ENCODE measurements around the gene C16orf90. TPM values are rescaled to one million over a fixed set of nuclear protein-coding genes. Genes with fewer than 3 reads are reported as not detected.

The C16orf90 gene
- total RNA-seq, 1 experiment from 2014 or later = not detected

GRCh38 chr16:3467182-3467581 is 28.1 kb downstream of the C16orf90 start:
- ChIA-PET CTCF (no interaction called here), POLR2A (ENCODE audit: low non-redundant PET) (no interaction called here)
- Histone ChIP-seq H3K27me3 (replicated peaks; ENCODE audit: insufficient read depth, low read depth, low read length, poor library complexity) (no peaks in the 10 kb centered on the region), H3K4me1 (ENCODE audit: insufficient read depth, low read length, poor library complexity, severe bottlenecking) (no peaks in the 10 kb centered on the region), H3K9me3 (ENCODE audit: low read depth, low read length, poor library complexity, severe bottlenecking) (no peaks in the 10 kb centered on the region), H3K27ac (ENCODE audit: low read depth, low read length, poor library complexity, severe bottlenecking) (no peak overlapping the region), H3K4me3 (ENCODE audit: low read depth, low read length, poor library complexity, severe bottlenecking) (no peak overlapping the region), H3K36me3 (ENCODE audit: insufficient read depth, low read length, poor library complexity, severe bottlenecking) (no peaks in the 10 kb centered on the region)
- no peak for TF ChIP-seq CTCF (conservative IDR thresholded peaks at IDR 0.05; ENCODE audit: low read depth, low read length)
- intact Hi-C loops (cut with micrococcal nuclease; ENCODE audit: unreplicated experiment) = no loop called here
- no peak for DNase-seq (ENCODE audit: low spot score)
- no TSS peak for BruUV-seq (replicated peaks)

- Histone ChIP-seq H3K9me3 (ENCODE audit: low read depth, low read length, poor library complexity, severe bottlenecking) (no peaks in the 10 kb centered on the region), H3K27ac (ENCODE audit: low read depth, low read length, poor library complexity, severe bottlenecking) (no peak overlapping the region), H3K36me3 (ENCODE audit: insufficient read depth, low read length, poor library complexity, severe bottlenecking) (no peaks in the 10 kb centered on the region), H3K4me1 (ENCODE audit: insufficient read depth, low read length, poor library complexity, severe bottlenecking) (peaks cover 7% of the 10 kb centered on the region), H3K4me3 (ENCODE audit: low read depth, low read length, poor library complexity, severe bottlenecking) (no peak overlapping the region), H3K27me3 (replicated peaks; ENCODE audit: insufficient read depth, low read depth, low read length, poor library complexity) (no peaks in the 10 kb centered on the region)
- BruUV-seq (replicated peaks) = no TSS peak
- intact Hi-C loops (cut with micrococcal nuclease; ENCODE audit: unreplicated experiment) = no loop called here
- ChIA-PET POLR2A (ENCODE audit: low non-redundant PET) (no interaction called here), CTCF (no interaction called here)
- no peak for TF ChIP-seq CTCF (conservative IDR thresholded peaks at IDR 0.05; ENCODE audit: low read depth, low read length)
- no peak for TF ChIP-seq EZH2 (IDR thresholded peaks at IDR 0.05; ENCODE audit: borderline replicate concordance, low read depth, low read length, poor library complexity, severe bottlenecking)
- DNase-seq (ENCODE audit: low spot score) = no peak
These were observed 29.2 kb downstream of the C16orf90 start for GRCh38 chr16:3465911-3466584.

- POLR2A ChIA-PET (ENCODE audit: low non-redundant PET) = no interaction called here
- CTCF ChIA-PET = no interaction called here
- H3K27ac ChIP-seq (ENCODE audit: low read depth, low read length, poor library complexity, severe bottlenecking) = no peak overlapping the region
These were observed 30.0 kb downstream of the C16orf90 start for GRCh38 chr16:3465301-3465700.

More at GRCh38 chr16:3465301-3465700, 30.0 kb downstream of the C16orf90 start:
- intact Hi-C loops (cut with micrococcal nuclease; ENCODE audit: unreplicated experiment) = no loop called here
- no peak overlapping the region for H3K4me3 ChIP-seq (ENCODE audit: low read depth, low read length, poor library complexity, severe bottlenecking)
- peaks cover 14% of the 10 kb centered on the region for H3K4me1 ChIP-seq (ENCODE audit: insufficient read depth, low read length, poor library complexity, severe bottlenecking)
- DNase-seq (ENCODE audit: low spot score) = no peak
- H3K27me3 ChIP-seq (replicated peaks; ENCODE audit: insufficient read depth, low read depth, low read length, poor library complexity) = no peaks in the 10 kb centered on the region
- no peaks in the 10 kb centered on the region for H3K9me3 ChIP-seq (ENCODE audit: low read depth, low read length, poor library complexity, severe bottlenecking)
- no peaks in the 10 kb centered on the region for H3K36me3 ChIP-seq (ENCODE audit: insufficient read depth, low read length, poor library complexity, severe bottlenecking)
- BruUV-seq (replicated peaks) = no TSS peak
- no peak for TF ChIP-seq CTCF (conservative IDR thresholded peaks at IDR 0.05; ENCODE audit: low read depth, low read length)
- no peak for TF ChIP-seq EZH2 (IDR thresholded peaks at IDR 0.05; ENCODE audit: borderline replicate concordance, low read depth, low read length, poor library complexity, severe bottlenecking)
